Epithelial cell of esophagus (primary cell): Measurements from ENCODE around the gene PLEKHA1.

Experiments
- DNase-seq: peaks from one replicate; pipeline ENCODE4 v3.0.0; 2010; ENCODE audit warnings: low read depth
- H3K4me3 ChIP-seq: 2 replicates; pipeline ENCODE4 v1.5.1; 2011; ENCODE audit warnings: mild to moderate bottlenecking, low read length, control low read depth
- TF ChIP-seq, protein P1 (sequence below): IDR thresholded peaks from 2 replicates; pipeline ENCODE4 v1.5.1; 2011; ENCODE audit warnings: low read depth, mild to moderate bottlenecking, low read length, control low read depth, inconsistent platforms; ENCODE audit not compliant: insufficient read depth; ENCODE audit errors: missing control alignments

Gene PLEKHA1

DNA sequence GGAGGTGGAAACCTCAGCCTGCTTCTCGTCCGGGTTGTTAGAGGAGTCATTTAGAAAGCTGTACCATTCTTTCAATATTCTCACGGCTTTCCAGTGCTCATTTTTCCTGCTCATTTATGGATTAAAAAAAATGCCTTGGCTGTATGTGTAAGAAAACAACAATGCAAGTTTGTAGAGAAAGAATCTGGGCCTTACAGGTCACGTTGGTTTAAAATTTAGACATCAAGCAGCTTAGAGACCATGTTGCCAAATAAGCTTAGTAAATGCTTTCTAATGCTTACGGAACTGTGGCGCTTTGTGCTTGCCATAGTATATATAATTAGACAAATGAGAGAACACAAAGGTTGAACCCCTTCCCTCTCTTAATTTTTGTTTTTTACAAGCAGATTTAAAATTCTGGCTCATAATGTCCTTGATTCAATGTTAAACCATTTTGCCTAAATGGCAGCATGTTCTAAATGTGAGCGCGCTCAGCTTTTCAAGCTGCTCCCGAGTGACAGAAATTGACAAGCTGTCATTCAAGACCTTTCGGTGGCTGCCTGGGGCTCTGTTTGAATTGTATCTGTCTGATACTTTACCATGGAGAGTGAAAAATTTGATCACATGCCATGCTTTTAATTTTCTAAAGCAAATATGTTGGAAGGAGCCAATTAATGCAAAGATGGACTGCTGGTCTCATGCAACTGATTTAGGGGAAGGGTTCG, 81.0 kb downstream of the PLEKHA1 start:
- TF ChIP-seq, protein P1, sequence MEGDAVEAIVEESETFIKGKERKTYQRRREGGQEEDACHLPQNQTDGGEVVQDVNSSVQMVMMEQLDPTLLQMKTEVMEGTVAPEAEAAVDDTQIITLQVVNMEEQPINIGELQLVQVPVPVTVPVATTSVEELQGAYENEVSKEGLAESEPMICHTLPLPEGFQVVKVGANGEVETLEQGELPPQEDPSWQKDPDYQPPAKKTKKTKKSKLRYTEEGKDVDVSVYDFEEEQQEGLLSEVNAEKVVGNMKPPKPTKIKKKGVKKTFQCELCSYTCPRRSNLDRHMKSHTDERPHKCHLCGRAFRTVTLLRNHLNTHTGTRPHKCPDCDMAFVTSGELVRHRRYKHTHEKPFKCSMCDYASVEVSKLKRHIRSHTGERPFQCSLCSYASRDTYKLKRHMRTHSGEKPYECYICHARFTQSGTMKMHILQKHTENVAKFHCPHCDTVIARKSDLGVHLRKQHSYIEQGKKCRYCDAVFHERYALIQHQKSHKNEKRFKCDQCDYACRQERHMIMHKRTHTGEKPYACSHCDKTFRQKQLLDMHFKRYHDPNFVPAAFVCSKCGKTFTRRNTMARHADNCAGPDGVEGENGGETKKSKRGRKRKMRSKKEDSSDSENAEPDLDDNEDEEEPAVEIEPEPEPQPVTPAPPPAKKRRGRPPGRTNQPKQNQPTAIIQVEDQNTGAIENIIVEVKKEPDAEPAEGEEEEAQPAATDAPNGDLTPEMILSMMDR, result no peak
- DNase-seq, result no peak
- no peak overlapping the region for H3K4me3 ChIP-seq

DNA sequence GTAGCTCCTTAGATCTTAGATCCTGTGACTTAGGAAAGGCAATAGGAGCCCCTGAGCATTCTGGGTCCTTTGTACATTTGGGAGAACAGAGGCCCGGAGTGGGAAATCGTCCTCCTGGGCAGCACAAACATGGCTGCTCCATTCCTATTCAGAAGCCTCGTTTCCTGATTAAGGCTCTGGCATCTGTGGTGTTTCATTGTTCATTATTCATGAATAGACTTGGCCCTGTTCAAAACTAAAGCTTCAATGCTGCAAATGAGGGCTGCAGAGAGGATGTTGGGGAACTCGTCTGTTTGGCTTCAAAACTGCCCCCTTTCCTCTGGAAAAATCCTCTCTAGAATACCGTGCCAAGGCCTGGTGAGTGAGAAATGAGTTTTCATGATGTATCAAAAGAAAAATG, 83.4 kb downstream of the PLEKHA1 start:
- H3K4me3 ChIP-seq, result no peak overlapping the region
- TF ChIP-seq, protein P1, result no peak
- DNase-seq, result no peak

DNA sequence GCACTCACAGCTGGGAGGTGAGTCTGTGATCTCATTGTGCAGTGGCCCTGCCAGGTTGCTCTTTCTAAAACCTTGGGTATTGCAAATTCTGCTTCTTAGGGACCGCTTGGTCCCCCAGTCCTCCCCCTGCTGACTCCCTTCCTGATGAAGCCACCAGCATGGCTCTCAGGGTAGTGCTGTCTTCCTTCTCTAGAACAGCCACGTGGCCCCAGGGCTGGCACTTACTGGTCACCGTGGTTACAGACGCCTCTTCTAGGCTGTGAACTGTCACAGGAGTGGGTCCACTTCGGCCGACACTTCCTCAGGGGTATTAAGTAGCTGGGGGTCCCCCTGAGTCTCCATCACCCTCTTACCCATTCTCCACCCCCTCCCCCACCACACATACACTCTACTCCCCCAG, 84.2 kb downstream of the PLEKHA1 start:
- DNase-seq, result no peak
- TF ChIP-seq, protein P1, result no peak
- no peak overlapping the region for H3K4me3 ChIP-seq

DNA sequence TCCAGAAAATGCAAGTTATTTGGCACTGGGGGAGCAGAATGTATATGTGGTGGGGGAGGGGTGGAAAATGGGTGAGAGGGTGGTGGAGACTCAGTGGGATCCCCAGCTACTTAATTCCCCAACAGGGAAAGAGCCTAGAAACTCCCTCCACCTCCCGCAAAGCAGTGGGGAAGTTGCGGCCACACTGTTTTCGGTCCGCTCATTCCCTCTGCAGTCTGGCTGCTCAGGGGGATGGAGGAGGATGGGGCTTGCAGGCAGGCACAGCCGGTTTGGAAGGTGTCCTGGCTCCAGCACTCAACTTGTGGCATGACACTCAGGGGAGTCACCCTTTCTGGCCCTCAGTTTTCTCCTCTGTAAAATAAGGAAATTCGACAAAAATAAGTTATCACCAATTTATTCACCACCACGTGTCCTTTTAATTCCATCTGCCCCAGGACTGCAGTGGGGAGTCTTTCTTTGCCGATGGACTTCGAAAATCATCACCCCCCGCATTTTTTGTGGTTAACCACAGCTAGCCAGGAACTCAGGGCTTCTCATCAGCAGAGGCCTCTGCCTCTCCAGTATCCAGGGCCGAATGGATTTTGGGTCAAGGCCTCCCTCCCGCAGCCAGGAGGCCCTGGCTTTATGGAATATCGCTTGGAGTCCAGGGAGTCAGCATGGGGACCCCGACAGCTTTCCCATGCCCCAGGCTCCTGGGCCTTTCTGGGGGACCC, 85.2 kb downstream of the PLEKHA1 start:
- no peak for DNase-seq
- no peak overlapping the region for H3K4me3 ChIP-seq

DNA sequence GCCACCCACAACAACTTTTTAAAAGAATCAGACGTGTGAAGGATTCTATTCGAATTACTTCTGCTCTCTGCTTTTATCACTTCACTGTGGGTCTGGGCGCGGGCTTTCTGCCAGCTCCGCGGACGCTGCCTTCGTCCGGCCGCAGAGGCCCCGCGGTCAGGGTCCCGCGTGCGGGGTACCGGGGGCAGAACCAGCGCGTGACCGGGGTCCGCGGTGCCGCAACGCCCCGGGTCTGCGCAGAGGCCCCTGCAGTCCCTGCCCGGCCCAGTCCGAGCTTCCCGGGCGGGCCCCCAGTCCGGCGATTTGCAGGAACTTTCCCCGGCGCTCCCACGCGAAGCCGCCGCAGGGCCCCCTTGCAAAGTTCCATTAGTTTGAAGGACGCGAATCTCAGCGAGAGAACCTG, 86.4 kb downstream of the PLEKHA1 start:
- no peak for DNase-seq
- TF ChIP-seq, protein P1, result no peak
- H3K4me3 ChIP-seq, result peak overlapping the region; percentile 40

More for the DNA sequence above, 85.2 kb downstream of the PLEKHA1 start:
- TF ChIP-seq, protein P1, result no peak

DNA sequence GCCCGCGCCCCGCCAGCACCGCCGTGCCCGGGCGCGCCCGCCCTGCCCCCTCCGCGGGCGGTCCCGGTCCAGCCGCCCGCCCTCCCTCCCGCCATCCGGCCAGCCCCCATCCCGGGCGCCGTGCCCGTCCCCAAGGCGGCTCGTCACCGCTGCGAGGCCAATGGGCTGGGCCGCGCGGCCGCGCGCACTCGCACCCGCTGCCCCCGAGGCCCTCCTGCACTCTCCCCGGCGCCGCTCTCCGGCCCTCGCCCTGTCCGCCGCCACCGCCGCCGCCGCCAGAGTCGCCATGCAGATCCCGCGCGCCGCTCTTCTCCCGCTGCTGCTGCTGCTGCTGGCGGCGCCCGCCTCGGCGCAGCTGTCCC, 86.8 kb downstream of the PLEKHA1 start, which contains the start of gene HTRA1:
Gene HTRA1, plus strand, starts transcription at position 187 of the 362 bp plus-strand sequence. Its CDS starts 100 bp downstream, at position 287.
- DNase-seq, result peak; percentile 69
- TF ChIP-seq, protein P1, result no peak

More for the DNA sequence above, 86.8 kb downstream of the PLEKHA1 start, which contains the start of gene HTRA1:
- peak within 1 kb of the TSS; percentile 84 for H3K4me3 ChIP-seq
